BE2C (cell line): ENCODE data around the gene KSR2.

Experiments used
- DNase-seq: peaks from one replicate; pipeline ENCODE4 v3.0.0-alpha.2; 2020
- H3K27me3 ChIP-seq: fragments of 250-450 bp; sonication (Bioruptor Pico); 2 replicates; pipeline ENCODE4 v1.5.1; 2020; ENCODE audit warnings: mild to moderate bottlenecking
- H3K36me3 ChIP-seq: fragments of 250-450 bp; sonication (Bioruptor Pico); 2 replicates; pipeline ENCODE4 v1.5.1; 2020; ENCODE audit warnings: mild to moderate bottlenecking
- H3K4me1 ChIP-seq: fragments of 250-450 bp; sonication (Bioruptor Pico); 2 replicates; pipeline ENCODE4 v1.5.1; 2020
- H3K4me3 ChIP-seq: 2 replicates; pipeline ENCODE4 v1.5.1; 2011; ENCODE audit warnings: low read depth, low read length
- H3K9me3 ChIP-seq: fragments of 250-450 bp; sonication (Bioruptor Pico); 2 replicates; pipeline ENCODE4 v1.5.1; 2020
- TF ChIP-seq, protein P1 (sequence below): IDR thresholded peaks from 2 replicates; pipeline ENCODE4 v1.5.1; 2012; ENCODE audit warnings: mild to moderate bottlenecking, low read depth, low read length

The KSR2 gene

DNA sequence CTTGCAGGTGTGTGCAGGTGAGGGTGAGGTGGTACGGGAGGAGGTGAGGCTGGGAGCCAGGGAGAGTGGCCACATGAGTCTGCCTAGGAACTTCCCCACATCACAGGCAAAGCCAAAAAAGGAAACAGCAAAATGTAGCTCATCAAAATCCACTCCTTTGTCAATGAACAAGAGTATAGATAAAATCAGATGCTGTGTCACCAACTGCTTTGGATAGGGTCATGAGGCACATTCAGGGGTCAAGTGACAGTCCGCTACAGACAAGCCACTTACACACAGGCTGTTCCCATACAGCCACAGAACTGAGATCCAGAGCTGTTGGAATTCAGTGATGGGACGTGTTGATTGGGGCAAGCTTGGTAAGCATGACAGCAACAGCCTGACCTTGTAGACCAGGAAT lies 507.1 kb downstream of the KSR2 start:
- H3K4me3 ChIP-seq: no peak overlapping the region
- H3K27me3 ChIP-seq: no peaks in the 10 kb centered on the region
- TF ChIP-seq, protein P1, sequence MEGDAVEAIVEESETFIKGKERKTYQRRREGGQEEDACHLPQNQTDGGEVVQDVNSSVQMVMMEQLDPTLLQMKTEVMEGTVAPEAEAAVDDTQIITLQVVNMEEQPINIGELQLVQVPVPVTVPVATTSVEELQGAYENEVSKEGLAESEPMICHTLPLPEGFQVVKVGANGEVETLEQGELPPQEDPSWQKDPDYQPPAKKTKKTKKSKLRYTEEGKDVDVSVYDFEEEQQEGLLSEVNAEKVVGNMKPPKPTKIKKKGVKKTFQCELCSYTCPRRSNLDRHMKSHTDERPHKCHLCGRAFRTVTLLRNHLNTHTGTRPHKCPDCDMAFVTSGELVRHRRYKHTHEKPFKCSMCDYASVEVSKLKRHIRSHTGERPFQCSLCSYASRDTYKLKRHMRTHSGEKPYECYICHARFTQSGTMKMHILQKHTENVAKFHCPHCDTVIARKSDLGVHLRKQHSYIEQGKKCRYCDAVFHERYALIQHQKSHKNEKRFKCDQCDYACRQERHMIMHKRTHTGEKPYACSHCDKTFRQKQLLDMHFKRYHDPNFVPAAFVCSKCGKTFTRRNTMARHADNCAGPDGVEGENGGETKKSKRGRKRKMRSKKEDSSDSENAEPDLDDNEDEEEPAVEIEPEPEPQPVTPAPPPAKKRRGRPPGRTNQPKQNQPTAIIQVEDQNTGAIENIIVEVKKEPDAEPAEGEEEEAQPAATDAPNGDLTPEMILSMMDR: no peak
- no peak for DNase-seq
- no peaks in the 10 kb centered on the region for H3K36me3 ChIP-seq
- no peaks in the 10 kb centered on the region; the same call in 1 of the 2 replicates for H3K9me3 ChIP-seq
- H3K4me1 ChIP-seq: no peaks in the 10 kb centered on the region

DNA sequence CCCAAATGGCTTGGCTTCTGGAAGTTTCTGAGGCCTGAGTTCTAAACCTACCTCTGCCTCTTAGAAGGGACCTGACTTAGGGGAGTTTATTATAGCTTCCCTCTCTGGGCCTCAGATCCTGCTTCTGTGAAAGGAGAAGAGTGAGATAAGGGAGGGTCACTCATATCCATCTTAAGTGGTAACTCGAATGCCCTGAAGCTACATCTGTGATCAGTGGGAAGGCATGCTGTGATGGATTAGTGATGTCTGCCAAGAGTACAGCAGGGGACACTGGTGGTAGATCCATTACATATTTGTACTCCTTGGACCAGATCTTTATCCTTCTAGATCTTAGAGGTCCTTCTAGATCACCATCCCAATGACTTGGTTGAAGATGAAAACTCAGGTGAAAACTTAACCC lies 509.6 kb downstream of the KSR2 start:
- TF ChIP-seq, protein P1: no peak
- Histone ChIP-seq H3K4me3 (no peak overlapping the region), H3K9me3 (no peaks in the 10 kb centered on the region; the same call in 1 of the 2 replicates), H3K36me3 (no peaks in the 10 kb centered on the region), H3K4me1 (no peaks in the 10 kb centered on the region), H3K27me3 (no peaks in the 10 kb centered on the region)
- DNase-seq: no peak

DNA sequence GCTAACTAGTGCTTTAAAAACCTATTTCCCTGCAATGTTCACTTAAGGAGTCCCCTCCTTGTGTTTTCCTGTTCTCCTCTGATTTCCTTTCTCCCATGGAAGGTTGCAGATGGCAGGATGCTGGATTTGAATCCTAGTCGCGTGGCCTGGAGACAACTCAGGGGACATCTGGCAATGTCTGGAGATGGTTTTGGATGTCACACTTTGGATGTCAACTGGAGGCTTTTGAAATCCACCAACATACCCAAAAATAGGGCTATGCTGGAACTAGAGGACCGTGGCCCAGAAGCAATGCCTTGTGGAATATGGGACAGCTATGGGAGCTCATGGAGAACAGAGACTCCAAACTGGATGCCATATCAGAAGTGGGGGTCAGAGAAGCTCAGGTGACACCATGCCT lies 511.6 kb downstream of the KSR2 start:
- H3K4me1 ChIP-seq: no peaks in the 10 kb centered on the region
- no peak overlapping the region for H3K4me3 ChIP-seq
- H3K27me3 ChIP-seq: no peaks in the 10 kb centered on the region
- H3K36me3 ChIP-seq: no peaks in the 10 kb centered on the region
- TF ChIP-seq, protein P1: no peak
- no peak for DNase-seq
- no peaks in the 10 kb centered on the region; the same call in 1 of the 2 replicates for H3K9me3 ChIP-seq

DNA sequence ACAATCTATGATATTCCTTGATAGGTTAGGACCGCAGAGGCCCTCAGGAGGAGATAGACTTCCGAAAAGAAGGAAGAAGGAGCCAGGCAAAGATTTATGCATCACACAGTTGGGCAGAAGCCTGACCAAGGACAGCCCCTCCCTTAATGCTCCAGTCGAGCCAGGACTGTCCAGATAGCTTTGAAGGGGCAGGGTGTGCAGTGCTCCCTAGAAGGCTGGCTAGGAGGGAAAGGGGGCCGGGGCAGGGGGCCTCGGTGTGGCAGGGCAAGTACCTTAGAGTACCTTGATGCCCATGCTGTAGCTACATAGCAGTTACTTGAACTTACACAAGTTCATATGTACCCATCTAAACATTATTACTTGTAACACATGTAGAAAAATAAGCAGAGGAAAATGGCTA lies 512.7 kb downstream of the KSR2 start:
- TF ChIP-seq, protein P1: no peak
- H3K4me3 ChIP-seq: no peak overlapping the region
- no peak for DNase-seq
- no peaks in the 10 kb centered on the region for H3K4me1 ChIP-seq
- H3K9me3 ChIP-seq: no peaks in the 10 kb centered on the region; the same call in 1 of the 2 replicates
- H3K36me3 ChIP-seq: no peaks in the 10 kb centered on the region
- H3K27me3 ChIP-seq: no peaks in the 10 kb centered on the region

DNA sequence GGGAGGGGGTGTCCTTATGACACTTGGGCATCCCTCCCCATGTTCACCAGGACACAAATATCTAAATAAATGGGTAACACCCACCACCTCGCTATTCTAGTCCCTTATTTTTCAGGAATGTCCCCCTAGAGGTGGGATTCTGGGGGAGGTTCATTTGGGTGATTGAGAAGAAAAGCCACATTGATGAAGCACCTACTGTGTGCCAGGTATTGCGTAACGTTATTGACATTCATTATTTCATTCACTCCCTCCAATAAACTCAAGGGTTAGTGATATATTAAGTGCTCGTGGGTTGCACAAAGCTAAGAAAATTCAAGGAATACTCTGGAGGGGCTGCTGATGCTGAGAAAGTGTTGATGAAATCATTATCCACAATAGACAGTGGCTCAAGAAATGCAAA lies 514.8 kb downstream of the KSR2 start:
- Histone ChIP-seq H3K9me3 (no peaks in the 10 kb centered on the region), H3K27me3 (no peaks in the 10 kb centered on the region), H3K4me3 (no peak overlapping the region), H3K36me3 (no peaks in the 10 kb centered on the region), H3K4me1 (no peaks in the 10 kb centered on the region)
- no peak for DNase-seq
- TF ChIP-seq, protein P1: no peak

DNA sequence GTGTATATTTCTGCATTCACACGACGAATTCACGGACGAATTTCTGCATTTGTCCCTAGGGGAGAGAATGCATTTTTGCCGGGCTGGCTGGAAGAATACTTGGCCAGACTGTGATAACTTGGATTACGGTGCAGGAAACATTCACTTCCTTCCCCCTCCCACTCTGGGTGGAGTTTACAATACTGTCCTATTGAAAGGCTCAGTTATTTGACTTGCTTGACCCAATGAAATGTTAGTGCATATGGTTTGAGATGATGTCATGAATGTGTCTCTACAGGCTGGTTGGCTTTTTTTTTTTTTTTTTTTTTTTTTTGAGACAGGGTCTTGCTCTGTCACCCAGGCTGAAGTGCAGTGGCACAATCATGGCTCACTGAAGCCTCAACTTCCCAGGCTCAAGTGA lies 516.7 kb downstream of the KSR2 start:
- H3K4me1 ChIP-seq: no peaks in the 10 kb centered on the region
- TF ChIP-seq, protein P1: no peak
- no peaks in the 10 kb centered on the region for H3K9me3 ChIP-seq

More for the DNA sequence above, 516.7 kb downstream of the KSR2 start:
- no peak for DNase-seq
- Histone ChIP-seq H3K27me3 (no peaks in the 10 kb centered on the region), H3K4me3 (no peak overlapping the region), H3K36me3 (no peaks in the 10 kb centered on the region)
